HG02981 (cell line): ENCODE measurements around the gene AOAH.

Experiments used
- ATAC-seq: cut with Tn5 transposase; IDR thresholded peaks from one replicate; pipeline ENCODE4 v1.9.1; 2021; ENCODE audit warnings: mild to moderate bottlenecking, moderate library complexity; ENCODE audit not compliant: unreplicated experiment

AOAH gene

DNA sequence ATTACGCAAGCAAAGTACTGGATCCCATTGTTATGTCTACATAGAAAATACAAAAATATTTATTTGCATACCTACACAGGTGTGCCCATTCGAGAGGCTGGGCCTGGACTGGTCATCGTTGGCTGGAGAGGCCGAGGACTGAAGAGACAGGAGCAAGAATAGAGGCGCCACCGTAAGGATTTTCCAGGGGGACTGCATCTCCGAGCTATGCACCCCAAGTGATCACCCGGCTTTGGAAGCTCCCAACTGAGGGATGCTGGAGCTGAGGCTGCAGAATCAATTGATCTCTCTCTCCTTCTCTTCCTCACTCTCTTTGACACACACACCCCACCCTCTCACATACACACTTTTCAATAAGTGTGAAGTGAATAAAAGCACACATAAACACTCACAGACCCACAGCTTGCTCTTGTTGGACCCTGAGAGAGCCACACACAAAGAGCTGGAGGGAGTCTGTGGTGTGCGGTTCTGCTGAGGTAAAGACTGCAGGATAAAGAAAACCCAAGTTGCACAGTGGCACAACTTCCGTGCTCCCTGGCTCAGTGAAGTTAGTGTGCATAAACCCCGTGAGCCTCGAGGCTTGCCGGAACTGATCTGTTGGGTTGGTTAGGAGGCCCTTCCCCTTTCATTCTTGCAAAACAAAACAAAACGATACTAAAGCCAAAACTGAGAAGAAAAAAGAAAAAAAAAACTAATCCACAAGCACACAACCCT is at the start of gene AOAH:
Gene AOAH (minus strand): TSS at position 544 of the 714 bp plus-strand sequence. CDS start 346 bp downstream, at position 198.
- peak; percentile 85 for ATAC-seq

GRCh38 chr7:36766451-36766850 is 42.2 kb upstream of the AOAH start:
- ATAC-seq = no peak

GRCh38 chr7:36765605-36766004 is 41.3 kb upstream of the AOAH start:
- no peak for ATAC-seq

GRCh38 chr7:36764929-36765328 is 40.6 kb upstream of the AOAH start:
- no peak for ATAC-seq

DNA sequence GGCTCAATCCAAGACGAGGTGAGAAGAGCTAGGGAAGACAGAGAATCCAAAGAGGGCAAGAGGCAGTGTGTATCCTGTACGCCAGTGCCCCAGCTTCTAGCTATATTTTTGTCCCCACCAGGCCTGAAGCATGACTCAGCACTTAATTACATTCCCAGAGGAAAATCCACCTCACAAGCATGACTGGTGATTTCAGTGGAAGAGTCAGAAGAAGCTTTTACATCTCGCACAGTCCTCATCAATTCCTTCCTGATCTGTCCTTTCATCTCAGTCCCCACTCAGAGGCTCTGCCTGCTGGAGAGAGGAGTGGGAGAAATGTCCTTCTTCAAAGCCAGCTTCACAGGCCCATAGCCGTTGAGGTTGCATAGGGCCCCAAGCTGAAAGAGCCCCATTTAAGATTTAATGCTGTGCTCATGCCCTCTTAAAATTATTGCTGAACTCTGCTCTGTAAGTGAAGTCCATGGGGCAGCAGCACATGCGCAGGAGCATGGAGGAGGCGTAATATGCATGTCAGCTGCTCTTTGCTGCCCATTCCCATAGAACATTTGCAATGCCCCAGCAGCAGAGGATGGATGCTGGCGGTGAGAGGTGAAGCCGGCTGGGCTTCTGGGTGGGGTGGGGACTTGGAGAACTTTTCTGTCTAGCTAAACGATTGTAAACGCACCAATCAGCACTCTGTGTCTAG is 39.0 kb upstream of the AOAH start:
- no peak for ATAC-seq

DNA sequence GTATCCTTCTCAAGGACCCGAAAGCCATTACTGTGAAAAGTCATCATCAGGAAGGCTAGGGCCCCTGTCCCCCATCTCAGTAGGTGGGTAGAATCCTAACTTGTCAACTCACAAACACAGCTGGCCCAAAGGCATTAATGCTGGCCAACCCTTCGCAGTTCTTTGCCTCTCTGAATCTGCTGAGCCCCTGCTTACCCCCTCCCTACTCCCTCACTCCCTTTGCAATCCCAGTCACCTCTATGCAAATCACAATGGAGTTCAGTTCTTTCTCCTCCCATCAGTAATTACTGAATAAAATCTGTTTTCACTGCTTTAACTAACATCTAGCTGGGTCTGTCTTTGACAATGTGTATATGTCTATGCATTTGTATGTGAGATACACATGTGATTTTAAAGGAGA is 38.1 kb upstream of the AOAH start:
- no peak for ATAC-seq

GRCh38 chr7:36761835-36762234 is 37.5 kb upstream of the AOAH start:
- ATAC-seq = no peak

- ATAC-seq = no peak
These were observed 36.8 kb upstream of the AOAH start for GRCh38 chr7:36760856-36761762.

DNA sequence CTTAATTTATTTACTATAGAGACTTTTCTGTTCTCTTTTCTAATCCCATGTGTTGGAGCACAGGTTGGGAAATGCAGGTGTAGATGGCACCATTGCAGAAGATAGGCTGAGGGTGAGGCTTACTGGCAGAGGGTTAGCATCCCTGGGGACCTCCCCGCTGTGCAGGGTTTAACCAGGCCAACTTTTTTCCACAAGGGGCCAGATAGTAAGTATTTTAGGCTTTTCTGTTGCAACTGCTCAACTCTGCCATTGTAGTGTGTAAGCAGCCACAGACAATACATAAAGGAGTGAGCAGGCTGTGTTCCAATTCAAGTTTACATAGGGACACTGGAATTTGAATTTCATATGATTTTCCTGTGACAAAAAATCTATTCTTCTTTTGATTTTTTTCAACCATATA is 34.6 kb upstream of the AOAH start:
- no peak for ATAC-seq

DNA sequence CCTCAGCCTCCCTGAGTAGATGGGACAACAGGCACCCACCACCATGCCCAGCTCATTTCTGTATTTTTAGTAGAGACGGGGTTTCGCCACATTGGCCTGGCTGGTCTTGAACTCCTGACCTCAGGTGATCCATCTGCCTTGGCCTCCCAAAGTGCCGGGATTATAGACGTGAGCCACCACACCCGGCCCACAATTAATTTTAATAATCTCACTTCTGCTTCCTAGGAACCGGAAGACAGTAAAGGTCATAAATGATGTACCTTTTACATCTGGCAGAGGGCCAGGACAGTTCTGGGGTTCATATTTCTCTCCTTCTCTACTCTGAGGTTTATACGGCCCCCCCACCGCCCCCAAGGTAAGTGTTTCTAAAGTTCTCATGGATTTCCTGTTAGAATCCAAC is 31.2 kb upstream of the AOAH start:
- ATAC-seq = no peak

DNA sequence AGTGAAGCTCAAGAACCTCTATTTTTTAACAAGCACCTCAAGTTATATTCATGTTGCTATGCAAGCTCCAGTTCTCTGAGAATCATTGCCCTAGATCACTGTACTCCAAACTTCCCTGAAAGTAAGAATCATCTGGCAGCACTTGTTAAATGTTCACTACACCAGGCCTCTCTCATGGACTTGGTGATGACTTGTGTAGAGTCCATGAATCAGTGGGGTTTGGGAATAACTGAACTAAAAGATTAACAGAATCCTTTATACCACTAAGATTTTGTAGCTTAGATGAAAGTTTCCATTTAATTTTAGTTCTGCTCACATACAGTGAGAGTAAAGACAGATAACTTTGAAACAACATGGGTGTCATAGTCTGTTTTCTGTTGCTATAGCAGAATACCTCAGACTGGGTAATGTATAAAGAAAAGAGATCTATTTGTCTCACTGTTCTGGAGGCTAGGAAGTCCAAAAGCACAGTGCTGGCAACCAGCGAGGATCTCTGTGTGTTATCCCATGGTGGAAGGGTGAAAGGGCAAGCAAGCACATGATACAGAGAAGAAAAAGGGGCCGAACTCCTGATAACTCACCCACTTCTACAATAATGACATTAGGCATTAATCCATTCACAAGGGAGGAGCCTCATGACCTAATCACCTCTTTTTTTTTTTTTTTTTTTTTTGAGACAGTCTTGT is 27.9 kb upstream of the AOAH start:
- no peak for ATAC-seq

- ATAC-seq = no peak
These were observed 26.2 kb upstream of the AOAH start for GRCh38 chr7:36750451-36750850.

DNA sequence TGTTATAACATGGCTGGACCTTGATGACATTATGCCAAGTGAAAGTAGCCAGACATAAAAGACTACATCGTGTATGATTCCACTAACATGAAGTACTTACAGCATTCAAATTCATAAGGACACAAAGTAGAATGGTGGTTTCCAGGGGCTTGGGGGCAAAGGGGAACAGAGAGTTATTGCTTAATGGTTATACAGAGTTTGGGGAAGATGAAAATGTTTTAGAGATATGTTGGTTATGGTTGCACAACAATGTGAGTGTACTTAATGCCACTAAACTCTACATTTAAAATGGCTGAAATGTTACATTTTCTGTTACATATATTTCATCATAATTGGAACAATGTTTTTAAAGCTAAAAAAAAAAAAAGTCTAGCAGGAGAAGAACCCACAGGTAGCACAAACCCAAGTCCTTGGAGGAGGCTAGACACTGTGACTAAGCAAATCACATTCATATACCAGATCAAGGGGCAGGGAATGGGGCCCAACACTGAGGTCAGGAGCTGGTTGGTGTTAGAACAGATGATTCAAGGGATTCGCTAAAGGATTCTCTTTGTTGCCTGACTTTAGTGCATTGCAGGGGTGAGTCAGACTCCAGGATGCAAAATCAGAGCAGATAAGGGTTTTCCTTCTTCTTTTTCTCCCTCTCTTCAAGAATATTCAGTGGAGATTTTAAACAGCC is 25.1 kb upstream of the AOAH start:
- no peak for ATAC-seq

DNA sequence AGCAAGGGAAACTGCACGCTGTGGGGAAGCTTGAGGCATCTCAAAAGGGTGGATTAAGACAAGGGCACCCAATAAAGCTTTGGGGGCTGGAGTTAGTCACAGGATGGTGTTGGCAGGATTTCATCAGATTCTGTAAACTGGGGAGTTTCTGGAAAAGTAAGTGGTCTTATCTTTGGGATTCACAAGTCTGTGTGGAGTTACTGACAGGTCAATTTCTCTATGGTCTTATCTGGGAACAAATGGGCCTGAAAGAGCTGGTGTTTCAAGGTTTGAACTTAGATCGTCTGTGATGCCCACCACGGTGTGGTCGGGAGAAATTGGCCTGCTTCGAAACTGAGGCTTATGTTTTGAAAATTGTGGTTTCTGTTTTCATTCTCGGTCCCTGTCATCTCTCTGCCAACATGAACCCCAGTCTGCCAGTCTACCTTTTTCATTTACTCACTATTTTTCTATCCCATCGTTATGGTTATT is 23.8 kb upstream of the AOAH start:
- peak; percentile 57 for ATAC-seq

GRCh38 chr7:36747280-36748016 is 23.2 kb upstream of the AOAH start:
- ATAC-seq = no peak

DNA sequence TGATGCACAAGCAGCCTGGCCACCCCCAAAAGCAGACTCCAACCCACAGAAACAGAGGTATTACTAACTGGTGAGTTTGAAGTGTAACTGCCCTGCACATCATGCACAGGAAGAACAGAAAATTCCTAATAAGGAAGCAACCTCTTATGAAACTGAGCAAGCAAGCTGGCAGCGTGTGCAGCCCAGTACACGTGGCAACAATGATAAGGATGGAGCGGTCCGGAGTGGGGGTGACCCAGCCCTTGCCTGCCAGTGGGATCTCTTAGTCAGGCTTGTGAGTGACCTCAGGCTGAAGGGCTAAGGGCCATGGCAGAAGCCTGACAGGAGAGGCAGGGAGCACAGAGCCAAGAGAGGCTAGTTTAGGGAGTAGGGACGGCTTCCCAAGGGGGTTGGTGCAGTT is 22.1 kb upstream of the AOAH start:
- ATAC-seq = no peak

DNA sequence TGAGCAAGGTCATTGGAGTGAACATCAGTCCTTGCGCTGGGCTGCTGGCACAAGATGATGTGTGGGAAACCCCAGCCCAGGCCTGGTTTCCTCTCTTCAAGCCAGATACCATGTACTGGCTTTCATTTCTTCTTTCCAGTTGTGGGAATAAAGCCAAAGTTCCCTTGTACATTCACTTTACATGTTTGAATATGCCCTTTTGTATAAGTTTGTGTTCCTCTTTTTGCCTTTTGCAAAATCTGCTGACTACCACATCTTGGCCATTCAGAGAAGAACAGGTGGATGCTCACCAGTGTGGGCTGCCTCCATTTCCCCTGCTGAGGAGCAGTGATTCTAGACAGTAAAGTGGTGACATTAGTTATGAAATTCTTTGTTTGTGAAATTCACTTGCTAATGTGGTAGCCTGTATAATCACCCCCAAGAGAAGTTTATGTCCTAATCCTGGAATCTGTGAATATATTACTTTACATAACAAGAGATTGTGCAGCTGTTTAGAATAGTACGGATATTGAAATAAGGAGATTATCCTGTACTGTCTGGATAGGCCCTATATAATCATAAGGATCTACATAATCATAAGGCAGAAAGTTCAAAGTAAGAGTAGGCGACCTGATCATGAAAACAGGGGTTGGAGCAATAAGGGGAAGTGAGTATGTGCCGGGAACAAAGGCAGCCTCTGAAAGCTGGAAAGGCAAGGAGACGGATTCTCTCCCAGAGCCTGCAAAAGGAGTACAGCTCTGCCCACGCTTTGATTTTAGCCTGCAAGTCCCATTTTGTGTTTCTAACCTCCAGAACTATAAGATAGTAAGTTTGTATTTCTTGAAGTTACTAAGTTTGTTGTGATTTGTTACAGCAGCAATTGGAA is 18.8 kb upstream of the AOAH start:
- ATAC-seq = peak; percentile 54

DNA sequence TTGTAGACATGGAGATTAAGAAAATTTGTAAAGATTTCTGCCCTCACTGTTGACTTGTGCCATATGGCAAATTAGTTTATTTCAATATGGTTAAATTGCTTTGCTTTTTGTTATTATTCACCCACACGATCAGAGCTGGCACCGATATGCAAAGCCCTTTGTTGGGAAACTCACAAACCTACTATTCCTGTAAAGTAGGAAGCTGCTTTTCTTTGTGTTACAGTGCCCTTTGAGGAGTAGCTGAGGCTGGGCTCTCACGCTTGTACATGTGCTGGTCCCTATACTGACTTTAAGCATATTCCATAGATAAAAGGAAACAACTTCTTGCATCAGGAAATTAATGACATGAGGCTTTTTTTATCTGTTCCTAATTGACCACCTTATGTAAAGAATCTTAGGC is 17.6 kb upstream of the AOAH start:
- no peak for ATAC-seq

DNA sequence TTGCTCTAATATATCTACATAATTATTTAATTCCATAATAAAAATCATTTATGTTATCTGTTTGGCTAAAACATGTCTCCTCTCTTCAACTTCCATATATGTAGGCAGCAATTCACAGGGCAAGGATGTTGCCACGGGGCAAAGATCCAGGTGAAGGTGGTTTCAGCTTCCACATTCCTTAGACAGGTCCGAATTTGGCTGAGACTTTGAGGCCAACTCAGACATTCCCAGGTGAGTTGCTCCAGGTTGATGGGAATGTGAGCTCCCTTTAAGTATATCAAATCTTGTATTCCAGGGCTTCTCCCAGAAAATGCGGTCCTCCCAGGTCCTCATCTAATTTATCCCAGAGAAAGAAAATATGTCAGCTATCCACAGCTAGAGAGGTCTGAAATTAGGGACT is 15.1 kb upstream of the AOAH start:
- no peak for ATAC-seq
